Epithelial cell of proximal tubule (primary cell): Measurements from ENCODE around the gene SGCD. TPM values are rescaled to one million over a fixed set of nuclear protein-coding genes. Genes with fewer than 3 reads are reported as not detected.

ENCODE experiments used
- DNase-seq: peaks from one replicate; pipeline ENCODE4 v3.0.0-alpha.2; 2011; ENCODE audit warnings: low read depth
- H3K4me3 ChIP-seq: 2 replicates; pipeline ENCODE4 v1.5.1; 2011; ENCODE audit warnings: low read depth, mild to moderate bottlenecking, low read length
- CTCF ChIP-seq: conservative IDR thresholded peaks from 2 replicates; pipeline ENCODE4 v1.5.1; 2012; ENCODE audit warnings: low read depth, mild to moderate bottlenecking, low read length
- total RNA-seq: library from RNA; depleted of rRNA; stranded (reverse); fragments of >200 nt; gene quantifications from 2 replicates; pipeline ENCODE4 v1.2.3, GENCODE V29; 2015

Gene SGCD
- total RNA-seq, 1 donor from 2014 or later: 0.06 TPM

GRCh38 chr5:156523607-156524006 lies 196.6 kb downstream of the SGCD start:
- no peak for TF ChIP-seq CTCF
- H3K4me3 ChIP-seq: no peak overlapping the region
- no peak for DNase-seq

GRCh38 chr5:156526081-156526925 lies 199.3 kb downstream of the SGCD start:
- DNase-seq: no peak
- no peak overlapping the region for H3K4me3 ChIP-seq

GRCh38 chr5:156527611-156528010 lies 200.6 kb downstream of the SGCD start:
- no peak for TF ChIP-seq CTCF
- H3K4me3 ChIP-seq: no peak overlapping the region
- no peak for DNase-seq

More at GRCh38 chr5:156526081-156526925, 199.3 kb downstream of the SGCD start:
- no peak for TF ChIP-seq CTCF

- H3K4me3 ChIP-seq: no peak overlapping the region
- DNase-seq: no peak
- no peak for TF ChIP-seq CTCF
Observed at GRCh38 chr5:156528673-156529072, 201.7 kb downstream of the SGCD start.

GRCh38 chr5:156529892-156530291 lies 202.9 kb downstream of the SGCD start:
- DNase-seq: no peak
- H3K4me3 ChIP-seq: no peak overlapping the region
- TF ChIP-seq CTCF: no peak

- no peak for DNase-seq
- no peak overlapping the region for H3K4me3 ChIP-seq
- no peak for TF ChIP-seq CTCF
Observed at GRCh38 chr5:156531199-156531598, 204.2 kb downstream of the SGCD start.

- DNase-seq: no peak
- no peak overlapping the region for H3K4me3 ChIP-seq
- TF ChIP-seq CTCF: no peak
Observed at GRCh38 chr5:156532921-156533320, 206.0 kb downstream of the SGCD start.
